Type B pancreatic cell (in vitro differentiated cells): ENCODE measurements around the gene LMTK2. TPM values are rescaled to one million over a fixed set of nuclear protein-coding genes. Genes with fewer than 3 reads are reported as not detected.

Experiments
- DNase-seq: peaks from one replicate; pipeline ENCODE4 v3.0.0; 2021; ENCODE audit warnings: mixed read lengths; ENCODE audit not compliant: unreplicated experiment; ENCODE audit errors: extremely low spot score
- H3K27ac Mint-ChIP-seq: 2 replicates; pipeline ENCODE4 v1.8.0; 2021; ENCODE audit warnings: mild to moderate bottlenecking, mixed read lengths
- H3K27me3 Mint-ChIP-seq: 2 replicates; pipeline ENCODE4 v1.8.0; 2021; ENCODE audit warnings: mixed read lengths
- H3K36me3 Mint-ChIP-seq: 2 replicates; pipeline ENCODE4 v1.8.0; 2021; ENCODE audit warnings: mixed read lengths
- H3K4me1 Mint-ChIP-seq: one replicate; pipeline ENCODE4 v1.8.0; 2021; ENCODE audit warnings: mixed read lengths; ENCODE audit not compliant: unreplicated experiment
- H3K4me3 Mint-ChIP-seq: 2 replicates; pipeline ENCODE4 v1.8.0; 2021; ENCODE audit warnings: mild to moderate bottlenecking, mixed read lengths
- H3K9me3 Mint-ChIP-seq: 2 replicates; pipeline ENCODE4 v1.8.0; 2021; ENCODE audit warnings: mixed read lengths
- total RNA-seq: library from RNA; stranded (reverse); gene quantifications from 2 replicates; pipeline ENCODE4 v1.2.1, GENCODE V29; 2021; ENCODE audit warnings: low replicate concordance
- TF ChIP-seq, protein P1 (sequence below): fragments of 200-600 bp; sonication (generic); conservative IDR thresholded peaks from 2 replicates; pipeline ENCODE4 v1.5.0; 2021; ENCODE audit warnings: antibody characterized with exemption, mild to moderate bottlenecking

LMTK2 gene
- total RNA-seq, 1 donor from 2014 or later = 20.6 TPM

DNA sequence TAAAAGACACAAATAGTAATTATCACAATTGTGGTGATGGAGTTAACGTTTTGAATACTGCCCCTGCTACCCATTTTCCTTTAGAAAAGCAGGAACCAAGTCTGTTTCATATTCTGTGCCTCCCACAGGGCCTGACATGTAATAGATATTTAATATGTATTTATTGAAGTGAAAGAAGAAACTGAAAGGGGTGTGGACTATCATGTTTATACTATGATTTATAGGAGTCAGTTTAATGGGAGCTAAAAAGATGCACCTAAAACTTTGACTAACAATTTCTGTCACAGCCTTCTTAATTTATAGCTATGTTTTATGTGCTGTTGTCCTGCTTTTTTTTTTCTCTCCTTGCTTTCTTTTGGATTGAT is 80.5 kb downstream of the LMTK2 start:
- Mint-ChIP-seq H3K36me3 (peaks cover 26% of the 10 kb centered on the region), H3K27ac (no peak overlapping the region), H3K9me3 (no peaks in the 10 kb centered on the region), H3K27me3 (no peaks in the 10 kb centered on the region), H3K4me3 (no peak overlapping the region), H3K4me1 (no peaks in the 10 kb centered on the region)
- no peak for DNase-seq
- TF ChIP-seq, protein P1, sequence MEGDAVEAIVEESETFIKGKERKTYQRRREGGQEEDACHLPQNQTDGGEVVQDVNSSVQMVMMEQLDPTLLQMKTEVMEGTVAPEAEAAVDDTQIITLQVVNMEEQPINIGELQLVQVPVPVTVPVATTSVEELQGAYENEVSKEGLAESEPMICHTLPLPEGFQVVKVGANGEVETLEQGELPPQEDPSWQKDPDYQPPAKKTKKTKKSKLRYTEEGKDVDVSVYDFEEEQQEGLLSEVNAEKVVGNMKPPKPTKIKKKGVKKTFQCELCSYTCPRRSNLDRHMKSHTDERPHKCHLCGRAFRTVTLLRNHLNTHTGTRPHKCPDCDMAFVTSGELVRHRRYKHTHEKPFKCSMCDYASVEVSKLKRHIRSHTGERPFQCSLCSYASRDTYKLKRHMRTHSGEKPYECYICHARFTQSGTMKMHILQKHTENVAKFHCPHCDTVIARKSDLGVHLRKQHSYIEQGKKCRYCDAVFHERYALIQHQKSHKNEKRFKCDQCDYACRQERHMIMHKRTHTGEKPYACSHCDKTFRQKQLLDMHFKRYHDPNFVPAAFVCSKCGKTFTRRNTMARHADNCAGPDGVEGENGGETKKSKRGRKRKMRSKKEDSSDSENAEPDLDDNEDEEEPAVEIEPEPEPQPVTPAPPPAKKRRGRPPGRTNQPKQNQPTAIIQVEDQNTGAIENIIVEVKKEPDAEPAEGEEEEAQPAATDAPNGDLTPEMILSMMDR = no peak

DNA sequence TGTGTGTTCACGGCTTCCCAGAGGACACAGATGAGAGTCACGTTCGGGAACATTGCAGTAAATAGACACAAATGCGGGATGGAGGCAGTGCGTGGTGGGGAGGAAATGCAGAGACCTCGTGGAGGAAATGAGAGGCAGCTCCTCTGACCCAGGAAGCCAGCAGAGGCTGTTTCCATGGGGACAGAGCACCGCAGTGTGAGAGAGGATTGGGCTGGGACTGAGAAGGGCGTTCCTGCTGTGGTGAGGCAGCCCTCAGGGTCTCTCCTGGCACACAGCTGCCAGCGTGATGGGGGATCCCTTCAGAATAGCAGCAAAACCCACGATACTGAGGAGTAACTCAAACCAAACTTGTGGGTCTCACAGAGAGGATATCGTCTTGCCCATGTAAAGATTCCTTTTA is 82.9 kb downstream of the LMTK2 start:
- peaks cover 20% of the 10 kb centered on the region for H3K36me3 Mint-ChIP-seq
- H3K9me3 Mint-ChIP-seq = no peaks in the 10 kb centered on the region
- TF ChIP-seq, protein P1 = no peak
- H3K4me3 Mint-ChIP-seq = no peak overlapping the region
- H3K27me3 Mint-ChIP-seq = no peaks in the 10 kb centered on the region
- no peaks in the 10 kb centered on the region for H3K4me1 Mint-ChIP-seq
- DNase-seq = no peak
- no peak overlapping the region for H3K27ac Mint-ChIP-seq

DNA sequence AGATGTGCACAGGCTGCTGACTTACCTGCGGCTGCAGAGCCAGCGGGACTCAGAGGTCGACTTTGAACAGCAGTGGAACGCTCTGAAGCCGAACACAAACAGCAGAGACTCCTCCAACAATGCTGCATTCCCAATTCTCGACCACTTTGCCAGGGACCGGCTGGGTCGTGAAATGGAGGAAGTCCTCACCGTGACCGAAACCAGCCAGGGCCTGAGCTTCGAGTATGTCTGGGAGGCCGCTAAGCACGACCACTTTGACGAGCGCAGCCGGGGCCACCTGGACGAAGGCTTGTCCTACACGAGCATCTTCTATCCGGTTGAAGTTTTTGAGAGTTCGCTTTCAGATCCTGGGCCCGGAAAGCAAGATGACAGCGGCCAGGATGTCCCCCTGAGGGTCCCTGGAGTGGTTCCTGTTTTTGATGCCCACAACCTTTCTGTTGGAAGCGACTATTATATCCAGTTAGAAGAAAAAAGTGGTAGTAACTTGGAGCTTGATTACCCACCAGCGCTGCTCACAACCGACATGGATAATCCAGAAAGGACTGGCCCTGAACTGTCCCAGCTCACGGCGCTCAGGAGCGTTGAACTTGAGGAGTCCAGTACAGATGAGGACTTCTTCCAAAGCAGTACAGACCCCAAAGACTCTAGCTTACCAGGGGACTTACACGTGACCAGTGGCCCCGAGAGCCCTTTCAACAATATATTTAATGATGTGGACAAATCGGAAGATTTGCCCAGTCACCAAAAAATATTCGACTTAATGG is 85.2 kb downstream of the LMTK2 start:
- H3K4me1 Mint-ChIP-seq = no peaks in the 10 kb centered on the region
- H3K4me3 Mint-ChIP-seq = no peak overlapping the region
- H3K36me3 Mint-ChIP-seq = peaks cover 29% of the 10 kb centered on the region
- no peaks in the 10 kb centered on the region for H3K27me3 Mint-ChIP-seq
- no peak for DNase-seq
- no peak overlapping the region for H3K27ac Mint-ChIP-seq
- no peaks in the 10 kb centered on the region for H3K9me3 Mint-ChIP-seq
- TF ChIP-seq, protein P1 = no peak

DNA sequence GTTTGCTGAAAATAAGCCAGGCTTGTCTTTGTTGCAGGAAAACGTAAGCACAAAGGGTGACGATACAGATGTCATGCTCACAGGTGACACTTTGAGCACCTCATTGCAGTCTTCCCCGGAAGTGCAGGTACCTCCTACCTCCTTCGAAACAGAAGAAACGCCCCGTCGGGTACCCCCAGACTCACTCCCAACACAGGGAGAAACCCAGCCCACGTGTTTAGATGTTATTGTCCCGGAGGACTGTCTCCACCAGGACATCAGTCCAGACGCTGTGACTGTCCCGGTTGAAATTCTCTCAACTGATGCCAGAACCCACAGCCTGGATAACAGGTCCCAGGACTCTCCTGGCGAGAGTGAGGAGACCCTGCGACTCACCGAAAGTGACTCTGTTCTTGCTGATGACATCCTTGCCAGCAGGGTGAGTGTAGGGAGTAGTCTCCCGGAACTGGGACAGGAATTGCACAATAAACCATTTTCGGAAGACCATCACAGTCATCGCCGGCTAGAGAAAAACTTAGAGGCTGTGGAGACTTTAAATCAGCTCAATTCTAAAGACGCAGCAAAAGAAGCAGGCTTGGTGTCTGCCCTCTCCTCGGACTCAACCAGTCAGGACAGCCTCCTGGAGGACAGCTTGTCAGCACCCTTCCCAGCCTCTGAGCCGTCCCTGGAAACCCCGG is 86.3 kb downstream of the LMTK2 start:
- Mint-ChIP-seq H3K36me3 (peaks cover 28% of the 10 kb centered on the region), H3K4me3 (no peak overlapping the region), H3K4me1 (no peaks in the 10 kb centered on the region), H3K27me3 (no peaks in the 10 kb centered on the region), H3K9me3 (no peaks in the 10 kb centered on the region), H3K27ac (no peak overlapping the region)
- DNase-seq = no peak
- TF ChIP-seq, protein P1 = no peak

DNA sequence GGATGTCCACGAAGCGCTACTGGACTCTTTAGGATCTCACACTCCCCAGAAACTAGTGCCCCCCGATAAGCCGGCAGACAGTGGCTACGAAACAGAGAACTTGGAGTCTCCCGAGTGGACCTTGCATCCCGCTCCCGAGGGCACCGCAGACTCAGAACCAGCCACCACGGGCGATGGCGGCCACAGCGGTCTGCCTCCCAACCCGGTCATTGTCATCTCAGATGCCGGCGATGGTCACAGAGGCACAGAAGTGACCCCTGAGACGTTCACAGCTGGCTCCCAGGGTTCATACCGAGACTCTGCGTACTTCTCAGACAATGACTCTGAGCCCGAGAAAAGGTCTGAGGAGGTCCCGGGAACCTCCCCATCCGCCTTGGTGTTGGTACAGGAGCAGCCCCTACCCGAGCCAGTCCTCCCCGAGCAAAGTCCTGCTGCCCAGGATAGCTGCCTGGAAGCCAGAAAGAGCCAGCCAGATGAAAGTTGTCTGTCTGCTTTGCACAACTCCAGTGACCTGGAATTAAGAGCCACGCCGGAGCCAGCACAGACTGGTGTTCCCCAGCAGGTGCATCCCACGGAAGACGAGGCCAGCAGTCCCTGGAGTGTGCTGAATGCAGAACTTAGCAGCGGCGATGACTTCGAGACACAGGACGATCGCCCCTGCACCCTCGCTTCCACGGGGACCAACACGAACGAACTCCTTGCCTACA is 87.0 kb downstream of the LMTK2 start:
- Mint-ChIP-seq H3K4me1 (no peaks in the 10 kb centered on the region), H3K27ac (no peak overlapping the region), H3K36me3 (peaks cover 23% of the 10 kb centered on the region)

More for the DNA sequence above, 87.0 kb downstream of the LMTK2 start:
- Mint-ChIP-seq H3K27me3 (no peaks in the 10 kb centered on the region), H3K9me3 (no peaks in the 10 kb centered on the region), H3K4me3 (no peak overlapping the region)
- TF ChIP-seq, protein P1 = no peak
- DNase-seq = no peak
